PFSK-1 (cell line): ENCODE measurements around the gene DNAJB8.

ENCODE experiments used
- FOXP2 ChIP-seq: optimal IDR thresholded peaks from 2 replicates; pipeline ENCODE3; 2011; ENCODE audit warnings: borderline replicate concordance, control low read depth, inconsistent platforms; ENCODE audit not compliant: insufficient read depth; ENCODE audit errors: extremely low read length, extremely low read depth
- POLR2AphosphoS5 ChIP-seq: IDR thresholded peaks from 2 replicates; pipeline ENCODE4 v1.6.1; 2012; ENCODE audit warnings: low read depth, mild to moderate bottlenecking, control low read depth, low read length, moderate library complexity
- REST ChIP-seq, 2 experiments: IDR thresholded peaks; 2 replicates each; pipeline versions ENCODE4 v1.6.1 to v1.8.0; 2011 to 2012; ENCODE audit warnings: low read depth in 2 of 2, low read length in 2 of 2, control low read depth in 1 of 2, inconsistent platforms in 1 of 2, mild to moderate bottlenecking in 1 of 2, moderate library complexity in 1 of 2; ENCODE audit not compliant: insufficient read depth in 1 of 2
- SIN3A ChIP-seq: IDR thresholded peaks from 2 replicates; pipeline ENCODE4 v1.6.1; 2012; ENCODE audit warnings: mild to moderate bottlenecking, low read length, moderate library complexity, borderline replicate concordance; ENCODE audit not compliant: insufficient read depth
- TAF1 ChIP-seq: IDR thresholded peaks from 2 replicates; pipeline ENCODE4 v1.6.1; 2012; ENCODE audit warnings: low read length, control low read depth, borderline replicate concordance; ENCODE audit not compliant: insufficient read depth

The DNAJB8 gene

GRCh38 chr3:128480278-128480677 is 13.6 kb upstream of the DNAJB8 start:
- TF ChIP-seq TAF1 (no peak), FOXP2 (no peak), SIN3A (no peak), POLR2AphosphoS5 (no peak), REST (IDR thresholded peaks at IDR 0.05; ENCODE audit: insufficient read depth in 1 of 2, low read depth in 2 of 2, low read length in 2 of 2) (no peak)

- TF ChIP-seq FOXP2 (no peak), TAF1 (no peak), SIN3A (no peak), REST (IDR thresholded peaks at IDR 0.05; ENCODE audit: insufficient read depth in 1 of 2, low read depth in 2 of 2, low read length in 2 of 2) (no peak)
Measured at GRCh38 chr3:128479558-128480086, 12.9 kb upstream of the DNAJB8 start.

GRCh38 chr3:128478576-128479506 is 12.2 kb upstream of the DNAJB8 start:
- TF ChIP-seq POLR2AphosphoS5 (no peak), SIN3A (no peak)

- TF ChIP-seq TAF1: no peak
Measured at GRCh38 chr3:128476659-128477058, 10.0 kb upstream of the DNAJB8 start.

GRCh38 chr3:128475355-128475754 is 8.7 kb upstream of the DNAJB8 start:
- no peak for TF ChIP-seq POLR2AphosphoS5
- TF ChIP-seq SIN3A: no peak
- TF ChIP-seq TAF1: no peak
- TF ChIP-seq FOXP2: no peak
- TF ChIP-seq REST (IDR thresholded peaks at IDR 0.05; ENCODE audit: insufficient read depth in 1 of 2, low read depth in 2 of 2, low read length in 2 of 2): no peak

- TF ChIP-seq SIN3A (no peak), TAF1 (no peak), POLR2AphosphoS5 (no peak), REST (IDR thresholded peaks at IDR 0.05; ENCODE audit: insufficient read depth in 1 of 2, low read depth in 2 of 2, low read length in 2 of 2) (no peak)
Measured at GRCh38 chr3:128473737-128474136, 7.0 kb upstream of the DNAJB8 start.
